AG04450 (cell line): ENCODE data around the gene RFFL. TPM values are rescaled to one million over a fixed set of nuclear protein-coding genes. Genes with fewer than 3 reads are reported as not detected.
"Not testable (repeated sequence)": the region's sequence is repeated elsewhere in the genome, so short reads cannot be mapped to it uniquely, and the experiment has no call there.

Experiments used
- CTCF ChIA-PET: fragments of 300-600, 350-600 bp; formaldehyde crosslinking; extraction: SDS; loops from one replicate; lab custom pipeline; 2022; ENCODE audit warnings: antibody characterized with exemption, inconsistent platforms; lab: Charles Lee
- POLR2A ChIA-PET: fragments of 350-600 bp; formaldehyde crosslinking; extraction: SDS; loops from one replicate; lab custom pipeline; 2021; ENCODE audit warnings: antibody characterized with exemption, inconsistent platforms; lab: Yijun Ruan, JAX
- DNase-seq: peaks from one replicate; pipeline ENCODE4 v3.0.0-alpha.2; 2011; ENCODE audit warnings: low read depth, low spot score
- H3K27ac ChIP-seq: one replicate; pipeline ENCODE4 v1.5.1; 2012; ENCODE audit warnings: low read depth, low read length, control low read depth
- H3K27me3 ChIP-seq: one replicate; pipeline ENCODE4 v1.6.0; 2012; ENCODE audit warnings: low read length; ENCODE audit not compliant: control insufficient read depth, insufficient read depth
- H3K4me3 ChIP-seq: 2 replicates; pipeline ENCODE4 v1.5.1; 2011; ENCODE audit warnings: mild to moderate bottlenecking, low read depth, low read length, control low read depth
- H3K9me3 ChIP-seq: 2 replicates; pipeline ENCODE4 v1.5.1; 2012; ENCODE audit warnings: low read length; ENCODE audit not compliant: control insufficient read depth, insufficient read depth
- CTCF ChIP-seq: IDR thresholded peaks from 2 replicates; pipeline ENCODE4 v1.5.1; 2011; ENCODE audit warnings: low read depth, low read length, control low read depth, inconsistent platforms
- polyA minus RNA-seq: library from RNA; depleted of rRNA, polyadenylated mRNA; stranded (reverse); fragments of >200 nt; gene quantifications from 2 replicates; pipeline ENCODE4 v1.2.3, GENCODE V29; 2011; rRNA and poly(A)+ RNA removed
- polyA plus RNA-seq: library from polyadenylated mRNA; depleted of rRNA; stranded (reverse); fragments of >200 nt; gene quantifications from 2 replicates; pipeline ENCODE4 v1.2.3, GENCODE V29; 2011; rRNA removed

RFFL gene
- polyA plus RNA-seq (11.0 and 14.4 TPM in 2 replicates), polyA minus RNA-seq (46.9 and 71.1 TPM in 2 replicates)

GRCh38 chr17:35063514-35064223 is at the start of gene RFFL:
Gene RFFL (minus strand): TSS chr17:35063707. CDS start chr17:35026553, 37,154 bp downstream.
- H3K4me3 ChIP-seq: peak within 1 kb of the TSS; percentile 50
- peak; percentile 18 for TF ChIP-seq CTCF
- ChIA-PET CTCF (interaction anchor here (1.0 to 3.6 kb wide), 6 partner anchors 12 to 66 kb away, joined by 4 to 28 read pairs (median 6); no protein-coding TSS in a partner anchor), POLR2A (interaction anchor here (0.6 to 2.5 kb wide), 7 partner anchors 26 to 370 kb away, joined by 3 to 9 read pairs (median 3); partner anchors contain the start of gene LIG3)
- H3K27me3 ChIP-seq: no peaks in the 10 kb centered on the region
- peak; percentile 93 for DNase-seq
- H3K9me3 ChIP-seq: no peaks in the 10 kb centered on the region
- peak within 1 kb of the TSS; percentile 98 for H3K27ac ChIP-seq

GRCh38 chr17:35110791-35111190 is 47.3 kb upstream of the RFFL start:
- CTCF ChIA-PET: interaction anchor here (2.0 kb wide), 1 partner anchor 9 kb away, joined by 6 read pairs; the partner anchor contains the start of gene RAD51D
- DNase-seq, POLR2A ChIA-PET, H3K4me3 ChIP-seq, H3K27me3 ChIP-seq, H3K9me3 ChIP-seq, H3K27ac ChIP-seq: not testable (repeated sequence)

- Histone ChIP-seq H3K27me3 (no peaks in the 10 kb centered on the region), H3K27ac (no peak overlapping the region), H3K4me3 (no peak overlapping the region), H3K9me3 (no peaks in the 10 kb centered on the region)
- no peak for TF ChIP-seq CTCF
- no peak for DNase-seq
- ChIA-PET CTCF (interaction anchor here (2.1 kb wide), 1 partner anchor 14 kb away, joined by 12 read pairs; the partner anchor contains the start of gene RAD51D), POLR2A (no interaction called here)
These were observed 41.4 kb upstream of the RFFL start for GRCh38 chr17:35104844-35105450.

GRCh38 chr17:35103271-35103670 is 39.8 kb upstream of the RFFL start:
- no peak for DNase-seq
- H3K4me3 ChIP-seq: no peak overlapping the region
- ChIA-PET POLR2A (interaction anchor here (0.6 kb wide), 1 partner anchor 42 kb away, joined by 6 read pairs; no protein-coding TSS in a partner anchor), CTCF (interaction anchor here (1.0 to 2.0 kb wide), 4 partner anchors 14 to 24 kb away, joined by 4 to 13 read pairs (median 6); partner anchors contain the start of gene RAD51D)
- H3K9me3 ChIP-seq: no peaks in the 10 kb centered on the region
- no peak overlapping the region for H3K27ac ChIP-seq
- TF ChIP-seq CTCF: no peak
- no peaks in the 10 kb centered on the region for H3K27me3 ChIP-seq

GRCh38 chr17:35101725-35102124 is 38.2 kb upstream of the RFFL start:
- Histone ChIP-seq H3K9me3 (no peaks in the 10 kb centered on the region), H3K4me3 (no peak overlapping the region), H3K27me3 (no peaks in the 10 kb centered on the region), H3K27ac (no peak overlapping the region)
- POLR2A ChIA-PET: interaction anchor here (0.6 kb wide), 1 partner anchor 91 kb away, joined by 5 read pairs; no protein-coding TSS in a partner anchor
- no peak for DNase-seq
- TF ChIP-seq CTCF: no peak
- CTCF ChIA-PET: interaction anchor here (2.0 kb wide), 1 partner anchor 12 kb away, joined by 13 read pairs; no protein-coding TSS in a partner anchor
